HG03139 (cell line): ENCODE data around the gene PSORS1C1.

Experiments used
- ATAC-seq: cut with Tn5 transposase; IDR thresholded peaks from one replicate; pipeline ENCODE4 v1.9.1; 2021; ENCODE audit not compliant: unreplicated experiment

The PSORS1C1 gene

GRCh38 chr6:31094389-31094881 lies 20.2 kb upstream of the PSORS1C1 start:
- ATAC-seq, result no peak

GRCh38 chr6:31096215-31096614 lies 18.4 kb upstream of the PSORS1C1 start:
- ATAC-seq, result no peak

GRCh38 chr6:31096656-31097055 lies 17.9 kb upstream of the PSORS1C1 start:
- no peak for ATAC-seq

- no peak for ATAC-seq
Observed at GRCh38 chr6:31098449-31098938, 16.1 kb upstream of the PSORS1C1 start.

GRCh38 chr6:31103136-31103535 lies 11.5 kb upstream of the PSORS1C1 start:
- no peak for ATAC-seq

GRCh38 chr6:31107052-31107451 lies 7.5 kb upstream of the PSORS1C1 start:
- ATAC-seq, result no peak

GRCh38 chr6:31110825-31111582 lies 3.6 kb upstream of the PSORS1C1 start:
- no peak for ATAC-seq

GRCh38 chr6:31111712-31112111 lies 2.9 kb upstream of the PSORS1C1 start:
- no peak for ATAC-seq

GRCh38 chr6:31112478-31112877 lies 2.1 kb upstream of the PSORS1C1 start, which contains the start of gene C6orf15:
Gene C6orf15, minus strand, starts transcription at chr6:31112575. Its CDS starts 20 bp downstream, at chr6:31112555.
- ATAC-seq, result no peak

GRCh38 chr6:31113861-31114540 lies 599 bp upstream of the PSORS1C1 start:
- no peak for ATAC-seq

- ATAC-seq, result no peak
Observed at GRCh38 chr6:31114970-31115849, 610 bp downstream of the PSORS1C1 start.

- ATAC-seq, result no peak
Observed at GRCh38 chr6:31115941-31116560, 1.5 kb downstream of the PSORS1C1 start.

- no peak for ATAC-seq
Observed at GRCh38 chr6:31116661-31117385, 2.2 kb downstream of the PSORS1C1 start.

- ATAC-seq, result no peak
Observed at GRCh38 chr6:31118178-31118577, 3.6 kb downstream of the PSORS1C1 start.

GRCh38 chr6:31120151-31120915 lies 5.7 kb downstream of the PSORS1C1 start, which contains the start of gene CDSN:
Gene CDSN, minus strand, starts transcription at chr6:31120446. Its CDS starts 27 bp downstream, at chr6:31120419.
- ATAC-seq, result no peak

- no peak for ATAC-seq
Observed at GRCh38 chr6:31121131-31121790, 6.7 kb downstream of the PSORS1C1 start.

- ATAC-seq, result no peak
Observed at GRCh38 chr6:31122791-31123706, 8.4 kb downstream of the PSORS1C1 start.

- ATAC-seq, result no peak
Observed at GRCh38 chr6:31125162-31125561, 10.6 kb downstream of the PSORS1C1 start.
